ENCODE data around the gene ALAS1. TPM values are rescaled to one million over a fixed set of nuclear protein-coding genes. Genes with fewer than 3 reads are reported as not detected.

The ALAS1 gene
- total RNA-seq, 4 donors from 2014 or later, result 70.1 to 101 (median 84.0) TPM

GRCh38 chr3:52246264-52246620 is 48.3 kb downstream of the ALAS1 start:
- H3K36me3 ChIP-seq, result no peaks in the 10 kb centered on the region
- intact Hi-C loops (cut with DNase I; ENCODE audit: low total_unique reads) (no loop called here), in situ Hi-C loops (cut with MboI; ENCODE audit: low pct_ligation_motif_present in 1 of 4, low pct_unique_long_range_greater_than_20kb in 1 of 4, low sequenced_read_pairs in 3 of 4) (loop anchor here in 2 of 4 donors (25.0 kb wide), 1 partner anchor 91 kb away; no protein-coding TSS in a partner anchor)
- peak overlapping the region; percentile 83 to 92 (median 85) for H3K27ac ChIP-seq
- 27% methylated on average over 8 of the region's 8 CpGs; no CpG with 5 or more reads in 1 of the 2 donors for WGBS, 2 donors (ENCODE audit: low coverage in 1 of 2)
- no peaks in the 10 kb centered on the region for H3K27me3 ChIP-seq
- peak overlapping the region; percentile 33 to 62 (median 50) for H3K4me3 ChIP-seq
- no peaks in the 10 kb centered on the region for H3K9me3 ChIP-seq
- DNase-seq, result no peak
- TF ChIP-seq POLR2AphosphoS5 (IDR thresholded peaks at IDR 0.05) (no peak), EP300 (IDR thresholded peaks at IDR 0.05; ENCODE audit: low read depth) (no peak), POLR2A (IDR thresholded peaks at IDR 0.05) (no peak)
- TF ChIP-seq, protein P1, sequence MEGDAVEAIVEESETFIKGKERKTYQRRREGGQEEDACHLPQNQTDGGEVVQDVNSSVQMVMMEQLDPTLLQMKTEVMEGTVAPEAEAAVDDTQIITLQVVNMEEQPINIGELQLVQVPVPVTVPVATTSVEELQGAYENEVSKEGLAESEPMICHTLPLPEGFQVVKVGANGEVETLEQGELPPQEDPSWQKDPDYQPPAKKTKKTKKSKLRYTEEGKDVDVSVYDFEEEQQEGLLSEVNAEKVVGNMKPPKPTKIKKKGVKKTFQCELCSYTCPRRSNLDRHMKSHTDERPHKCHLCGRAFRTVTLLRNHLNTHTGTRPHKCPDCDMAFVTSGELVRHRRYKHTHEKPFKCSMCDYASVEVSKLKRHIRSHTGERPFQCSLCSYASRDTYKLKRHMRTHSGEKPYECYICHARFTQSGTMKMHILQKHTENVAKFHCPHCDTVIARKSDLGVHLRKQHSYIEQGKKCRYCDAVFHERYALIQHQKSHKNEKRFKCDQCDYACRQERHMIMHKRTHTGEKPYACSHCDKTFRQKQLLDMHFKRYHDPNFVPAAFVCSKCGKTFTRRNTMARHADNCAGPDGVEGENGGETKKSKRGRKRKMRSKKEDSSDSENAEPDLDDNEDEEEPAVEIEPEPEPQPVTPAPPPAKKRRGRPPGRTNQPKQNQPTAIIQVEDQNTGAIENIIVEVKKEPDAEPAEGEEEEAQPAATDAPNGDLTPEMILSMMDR (IDR thresholded peaks at IDR 0.05), result no peak
- H3K4me1 ChIP-seq, result peaks cover 0 to 23% (median 9%) of the 10 kb centered on the region in 4 donors

- Histone ChIP-seq H3K4me1 (peaks cover 0 to 23% (median 9%) of the 10 kb centered on the region in 4 donors), H3K27me3 (no peaks in the 10 kb centered on the region), H3K9me3 (no peaks in the 10 kb centered on the region), H3K36me3 (no peaks in the 10 kb centered on the region), H3K27ac (peak overlapping the region; percentile 83 to 92 (median 85)), H3K4me3 (peak overlapping the region in 1 of 4 donors; percentile 62)
- 85 to 100% methylated on average over 1 to 14 of the region's 14 CpGs for WGBS, 2 donors (ENCODE audit: low coverage in 1 of 2)
- in situ Hi-C loops (cut with MboI; ENCODE audit: low pct_ligation_motif_present in 1 of 4, low pct_unique_long_range_greater_than_20kb in 1 of 4, low sequenced_read_pairs in 3 of 4) (loop anchor here in 2 of 4 donors (25.0 kb wide), 1 partner anchor 90 kb away; no protein-coding TSS in a partner anchor), intact Hi-C loops (cut with DNase I; ENCODE audit: low total_unique reads) (no loop called here)
- DNase-seq, result no peak
- no peak for TF ChIP-seq EP300 (IDR thresholded peaks at IDR 0.05; ENCODE audit: low read depth)
- TF ChIP-seq POLR2AphosphoS5 (IDR thresholded peaks at IDR 0.05), result no peak
- TF ChIP-seq, protein P1 (IDR thresholded peaks at IDR 0.05), result no peak
- TF ChIP-seq POLR2A (IDR thresholded peaks at IDR 0.05), result no peak
Observed at GRCh38 chr3:52246728-52247408, 48.9 kb downstream of the ALAS1 start.

GRCh38 chr3:52247409-52248164 is 49.6 kb downstream of the ALAS1 start:
- Histone ChIP-seq H3K4me3 (no peak overlapping the region), H3K9me3 (no peaks in the 10 kb centered on the region), H3K4me1 (peaks cover 0 to 23% (median 9%) of the 10 kb centered on the region in 4 donors), H3K27ac (peak overlapping the region in 1 of 4 donors; percentile 92), H3K36me3 (no peaks in the 10 kb centered on the region), H3K27me3 (no peaks in the 10 kb centered on the region)
- in situ Hi-C loops (cut with MboI; ENCODE audit: low pct_ligation_motif_present in 1 of 4, low pct_unique_long_range_greater_than_20kb in 1 of 4, low sequenced_read_pairs in 3 of 4) (loop anchor here in 2 of 4 donors (25.0 kb wide), 1 partner anchor 90 kb away; no protein-coding TSS in a partner anchor), intact Hi-C loops (cut with DNase I; ENCODE audit: low total_unique reads) (no loop called here)
- 94 to 100% methylated on average over 2 to 7 of the region's 7 CpGs for WGBS, 2 donors (ENCODE audit: low coverage in 1 of 2)
- no peak for DNase-seq
- TF ChIP-seq POLR2AphosphoS5 (IDR thresholded peaks at IDR 0.05) (no peak), POLR2A (IDR thresholded peaks at IDR 0.05) (no peak), EP300 (IDR thresholded peaks at IDR 0.05; ENCODE audit: low read depth) (no peak)
- TF ChIP-seq, protein P1 (IDR thresholded peaks at IDR 0.05), result no peak

DNA sequence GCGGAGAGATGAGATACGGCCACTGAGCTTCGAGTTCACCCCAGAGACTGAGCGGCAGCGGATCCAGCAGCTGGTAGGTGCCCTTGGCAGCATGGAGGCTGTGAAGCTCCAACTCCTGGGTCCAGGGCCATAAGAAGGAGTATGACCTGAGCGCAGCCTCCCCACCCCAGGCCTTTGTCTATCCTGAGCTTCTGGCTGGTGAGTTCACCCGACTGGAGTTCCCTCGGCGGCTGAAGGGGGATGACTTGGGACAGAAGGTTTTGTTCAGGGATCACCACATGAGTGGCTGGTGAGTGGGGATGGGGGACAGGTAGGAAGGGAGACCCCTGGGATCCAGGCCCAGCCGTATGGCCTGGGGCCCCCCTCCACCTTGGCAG is 50.2 kb downstream of the ALAS1 start:
- intact Hi-C loops (cut with DNase I; ENCODE audit: low total_unique reads), result no loop called here
- no peak overlapping the region for H3K27ac ChIP-seq

More for the DNA sequence above, 50.2 kb downstream of the ALAS1 start:
- no peaks in the 10 kb centered on the region for H3K9me3 ChIP-seq
- no peak overlapping the region for H3K4me3 ChIP-seq
- TF ChIP-seq, protein P1 (IDR thresholded peaks at IDR 0.05), result no peak
- TF ChIP-seq EP300 (IDR thresholded peaks at IDR 0.05; ENCODE audit: low read depth) (no peak), POLR2A (IDR thresholded peaks at IDR 0.05) (no peak), POLR2AphosphoS5 (IDR thresholded peaks at IDR 0.05) (no peak)
- H3K36me3 ChIP-seq, result no peaks in the 10 kb centered on the region
- DNase-seq, result no peak
- no peaks in the 10 kb centered on the region for H3K27me3 ChIP-seq
- WGBS, 2 donors (ENCODE audit: low coverage in 1 of 2), result 86% methylated on average over 9 of the region's 10 CpGs; no CpG with 5 or more reads in 1 of the 2 donors
- H3K4me1 ChIP-seq, result peaks cover 0 to 23% (median 11%) of the 10 kb centered on the region in 4 donors
- in situ Hi-C loops (cut with MboI; ENCODE audit: low pct_ligation_motif_present in 1 of 4, low pct_unique_long_range_greater_than_20kb in 1 of 4, low sequenced_read_pairs in 3 of 4), result loop anchor here in 2 of 4 donors (25.0 kb wide), 1 partner anchor 89 kb away; no protein-coding TSS in a partner anchor

All from transverse colon (tissue), 4 donors.